Glomerular visceral epithelial cell (primary cell): ENCODE results near the gene NECAB2.

Experiments used
- DNase-seq: peaks from one replicate; pipeline ENCODE4 v3.0.0-alpha.2; 2016; ENCODE audit errors: extremely low spot score

NECAB2 gene

GRCh38 chr16:84045001-84045817 lies 77.2 kb downstream of the NECAB2 start:
- DNase-seq = no peak

DNA sequence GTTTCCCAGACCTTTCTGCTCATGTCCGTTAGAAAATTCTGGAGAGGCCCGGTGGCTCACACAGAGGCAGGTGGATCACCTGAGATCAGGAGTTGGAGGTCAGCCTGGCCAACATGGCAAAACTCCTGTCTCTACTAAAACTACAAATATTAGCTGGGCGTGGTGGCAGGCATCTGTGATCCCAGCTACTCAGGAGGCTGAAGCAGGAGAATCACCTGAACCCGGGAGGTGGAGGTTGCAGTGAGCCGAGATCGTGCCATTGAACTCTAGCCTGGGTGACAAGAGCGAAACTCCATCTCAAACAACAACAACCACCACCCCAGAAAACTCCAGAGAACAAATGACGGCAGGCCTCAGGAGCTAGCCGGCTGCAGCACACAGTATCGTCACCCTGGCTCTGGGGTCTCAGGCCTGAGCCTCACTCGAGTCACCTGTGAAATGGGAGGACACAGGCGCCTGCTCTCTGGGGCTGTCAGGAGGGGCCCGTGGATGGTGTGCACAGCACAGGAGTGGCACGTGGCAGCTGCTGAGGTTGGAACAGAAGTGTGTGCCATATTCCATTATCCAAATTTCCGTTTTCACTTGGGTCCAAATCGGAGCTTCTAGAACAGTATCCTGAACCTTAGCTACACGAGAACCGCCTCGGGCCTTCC lies 77.9 kb downstream of the NECAB2 start:
- DNase-seq = no peak

DNA sequence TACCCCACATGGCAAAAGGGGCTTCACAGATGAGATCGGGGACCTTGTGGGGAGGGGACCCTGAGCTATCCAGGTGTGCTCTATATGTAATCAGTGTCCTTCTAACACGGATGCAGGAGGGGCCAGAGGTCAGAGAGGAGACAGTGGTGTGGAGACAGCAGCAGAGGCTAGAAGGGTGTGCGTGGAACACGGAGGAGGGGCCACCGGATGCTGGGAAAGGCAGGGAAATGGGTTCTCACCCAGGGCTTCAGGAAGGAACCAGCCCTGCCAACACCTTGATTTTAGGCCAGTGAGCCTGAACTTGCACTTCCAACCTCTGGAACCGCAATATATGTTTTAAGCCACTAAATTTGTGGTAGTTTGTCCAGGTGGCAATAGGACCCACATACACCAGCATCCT lies 79.2 kb downstream of the NECAB2 start:
- DNase-seq = no peak

- DNase-seq = no peak
These were observed 79.6 kb downstream of the NECAB2 start for GRCh38 chr16:84047626-84048025.

GRCh38 chr16:84048270-84048669 lies 80.2 kb downstream of the NECAB2 start:
- no peak for DNase-seq

DNA sequence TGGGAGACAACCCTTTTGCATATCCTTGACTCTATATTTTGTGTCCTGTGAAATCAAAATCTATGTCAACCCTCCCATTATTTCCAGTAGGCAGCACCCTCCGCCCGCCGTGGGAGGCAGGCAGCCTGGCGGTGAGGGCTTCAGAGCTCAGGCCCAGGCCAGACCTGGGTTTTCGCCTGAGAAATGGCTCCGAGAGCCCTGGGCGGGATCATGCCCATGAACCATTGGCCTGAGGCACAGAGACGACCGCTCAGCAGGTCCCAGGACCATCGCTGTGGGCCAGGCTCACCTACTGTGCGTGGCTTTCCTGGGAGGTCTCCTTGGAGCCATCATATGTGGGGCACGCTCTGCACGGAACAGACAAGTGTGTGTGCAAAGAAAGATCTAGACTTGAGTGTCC lies 80.8 kb downstream of the NECAB2 start:
- DNase-seq = no peak

- DNase-seq = no peak
These were observed 81.5 kb downstream of the NECAB2 start for GRCh38 chr16:84049403-84050060.

GRCh38 chr16:84050316-84050715 lies 82.3 kb downstream of the NECAB2 start:
- no peak for DNase-seq

GRCh38 chr16:84052071-84052622 lies 84.1 kb downstream of the NECAB2 start:
- DNase-seq = no peak
